ENCODE results near the gene TRAPPC1. TPM values are rescaled to one million over a fixed set of nuclear protein-coding genes. Genes with fewer than 3 reads are reported as not detected.

TRAPPC1 gene
- total and polyA plus RNA-seq, 10 of the 15 experiments (the other 5 are each of a cell fraction or from before 2014, with no cell fraction given), result 31.3 to 306 (median 134) TPM

DNA sequence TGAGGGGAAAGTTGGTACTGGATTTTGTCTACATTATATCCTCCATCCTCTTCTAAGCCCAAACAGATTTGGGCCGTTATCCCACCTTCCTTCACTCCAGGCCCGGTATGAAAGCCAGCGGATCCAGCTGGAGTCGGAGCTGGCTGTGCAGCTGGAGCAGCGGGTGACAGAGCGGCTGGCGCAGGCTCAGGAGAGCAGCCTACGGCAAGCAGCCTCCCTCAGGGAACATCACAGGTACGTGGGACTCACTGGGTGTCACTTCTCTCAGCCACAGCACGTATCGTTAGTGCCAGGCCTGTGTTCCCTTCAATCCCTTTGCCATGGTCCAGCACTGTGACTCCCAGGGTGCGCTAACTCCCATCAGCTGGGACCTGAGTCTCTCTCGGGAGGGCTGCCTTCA is 11.5 kb upstream of the TRAPPC1 start:
- TF ChIP-seq, protein P1, sequence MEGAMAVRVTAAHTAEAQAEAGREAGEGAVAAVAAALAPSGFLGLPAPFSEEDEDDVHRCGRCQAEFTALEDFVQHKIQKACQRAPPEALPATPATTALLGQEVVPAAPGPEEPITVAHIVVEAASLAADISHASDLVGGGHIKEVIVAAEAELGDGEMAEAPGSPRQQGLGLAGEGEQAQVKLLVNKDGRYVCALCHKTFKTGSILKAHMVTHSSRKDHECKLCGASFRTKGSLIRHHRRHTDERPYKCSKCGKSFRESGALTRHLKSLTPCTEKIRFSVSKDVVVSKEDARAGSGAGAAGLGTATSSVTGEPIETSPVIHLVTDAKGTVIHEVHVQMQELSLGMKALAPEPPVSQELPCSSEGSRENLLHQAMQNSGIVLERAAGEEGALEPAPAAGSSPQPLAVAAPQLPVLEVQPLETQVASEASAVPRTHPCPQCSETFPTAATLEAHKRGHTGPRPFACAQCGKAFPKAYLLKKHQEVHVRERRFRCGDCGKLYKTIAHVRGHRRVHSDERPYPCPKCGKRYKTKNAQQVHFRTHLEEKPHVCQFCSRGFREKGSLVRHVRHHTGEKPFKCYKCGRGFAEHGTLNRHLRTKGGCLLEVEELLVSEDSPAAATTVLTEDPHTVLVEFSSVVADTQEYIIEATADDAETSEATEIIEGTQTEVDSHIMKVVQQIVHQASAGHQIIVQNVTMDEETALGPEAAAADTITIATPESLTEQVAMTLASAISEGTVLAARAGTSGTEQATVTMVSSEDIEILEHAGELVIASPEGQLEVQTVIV (IDR thresholded peaks at IDR 0.05; ENCODE audit: borderline replicate concordance, partially characterized antibody), result no peak
- TF ChIP-seq SMC3 (IDR thresholded peaks at IDR 0.05; ENCODE audit: borderline replicate concordance, low read length) (no peak), SUPT20H (IDR thresholded peaks at IDR 0.05; ENCODE audit: borderline replicate concordance, control insufficient read depth, low read depth, low read length) (no peak), RELA (IDR thresholded peaks at IDR 0.05; ENCODE audit: borderline replicate concordance, partially characterized antibody) (no peak), TCF3 (IDR thresholded peaks at IDR 0.05; ENCODE audit: borderline replicate concordance, insufficient read depth, low read depth, low read length) (no peak)
- H3K27me3 ChIP-seq (replicated peaks in 1 of 2; ENCODE audit: control insufficient read depth in 2 of 2, insufficient read depth in 2 of 2, low read length in 1 of 2), result no peaks in the 10 kb centered on the region
- H3K4me3 ChIP-seq, result no peak overlapping the region
- ChIA-PET RAD21 (ENCODE audit: unreplicated experiment) (interaction anchor here (1.0 kb wide), 1 partner anchor 11 kb away, joined by 3 read pairs; the partner anchor contains the start of genes CNTROB and TRAPPC1), CTCF (interaction anchor here (2.1 to 2.9 kb wide), 2 partner anchors 7 to 10 kb away, joined by 6 to 14 read pairs; partner anchors contain the start of genes CNTROB and TRAPPC1), SMC1A (ENCODE audit: uncharacterized antibody, unreplicated experiment) (no interaction called here), POLR2A (interaction anchor here (0.7 kb wide), 2 partner anchors 14 to 256 kb away, joined by 6 read pairs; partner anchors contain the start of gene KCNAB3)
- no peak for FAIRE-seq
- intact Hi-C loops (cut with micrococcal nuclease; ENCODE audit: unreplicated experiment) (no loop called here), in situ Hi-C loops (cut with MboI) (no loop called here)
- H3K36me3 ChIP-seq (ENCODE audit: control insufficient read depth in 2 of 2, insufficient read depth in 2 of 2, low read length in 1 of 2), result peaks cover 12 to 33% of the 10 kb centered on the region in 2 experiments
- H4K20me1 ChIP-seq (ENCODE audit: control insufficient read depth, insufficient read depth), result no peaks in the 10 kb centered on the region
- no peaks in the 10 kb centered on the region for H3K9me3 ChIP-seq (replicated peaks; ENCODE audit: control insufficient read depth, insufficient read depth, low read length)
- no peaks in the 10 kb centered on the region for H3K4me1 ChIP-seq (ENCODE audit: control insufficient read depth, insufficient read depth, low read length)
- no TSS peak for BruUV-seq (replicated peaks)
- ATAC-seq, result no peak
- no peak overlapping the region for H3K27ac ChIP-seq (ENCODE audit: control insufficient read depth, insufficient read depth)
- no peak for DNase-seq (ENCODE audit: low read depth, low spot score)
- WGBS (ENCODE audit: insufficient coverage, insufficient replicate concordance, low lambda C conversion rate, missing lambda C conversion rate), result 93% methylated on average over 13 of the region's 13 CpGs
- no peak overlapping the region for H3K4me2 ChIP-seq (ENCODE audit: control insufficient read depth, insufficient read depth)
- H3K9ac ChIP-seq (ENCODE audit: control insufficient read depth, insufficient read depth, low read length), result no peak overlapping the region
- no peaks in the 10 kb centered on the region for H3K79me2 ChIP-seq (ENCODE audit: control insufficient read depth, insufficient read depth, low read length)
- H2AFZ ChIP-seq (ENCODE audit: control insufficient read depth, low read depth, low read length), result no peak overlapping the region

All from GM12878 (cell line).